SK-N-SH (cell line): ENCODE results near the gene MPP3. TPM values are rescaled to one million over a fixed set of nuclear protein-coding genes. Genes with fewer than 3 reads are reported as not detected.

Experiments
- CTCF ChIA-PET: fragments of 300-600, 350-600 bp; formaldehyde crosslinking; extraction: SDS; loops from one replicate; lab custom pipeline; 2021; lab: Yijun Ruan, JAX
- POLR2A ChIA-PET: fragments of 350-600 bp; sonication (Branson Sonifier 250); formaldehyde crosslinking; extraction: SDS; loops from one replicate; lab custom pipeline; 2020; ENCODE audit warnings: antibody characterized with exemption, inconsistent platforms; lab: Yijun Ruan, JAX
- DNase-seq: peaks from one replicate; pipeline ENCODE4 v3.0.0; 2012
- H2AFZ ChIP-seq: fragments of 200-600 bp; sonication (generic); 2 replicates; pipeline ENCODE4 v1.8.1; 2016; ENCODE audit warnings: antibody characterized with exemption, mild to moderate bottlenecking, low read depth
- H3F3A ChIP-seq: fragments of 200-600 bp; sonication (generic); replicated peaks from 2 replicates; pipeline ENCODE3; 2016; ENCODE audit warnings: antibody characterized with exemption, mild to moderate bottlenecking; ENCODE audit not compliant: insufficient read depth
- H3K27ac ChIP-seq, 2 experiments: fragments of 200-500 bp in 1 of 2; fragments of 200-600 bp in 1 of 2; sonication (Bioruptor generic) in 1 of 2; sonication (generic), shearing (Covaris generic) in 1 of 2; 2 replicates each; pipeline versions ENCODE4 v1.5.1 to v1.6.1; 2014 to 2016; ENCODE audit warnings: low read depth in 2 of 2, inconsistent platforms in 1 of 2, low read length in 1 of 2, mild to moderate bottlenecking in 1 of 2, mixed read lengths in 1 of 2
- H3K27me3 ChIP-seq: fragments of 200-600 bp; sonication (generic), shearing (Covaris generic); 2 replicates; pipeline ENCODE4 v1.6.1; 2016; ENCODE audit warnings: mixed run types; ENCODE audit not compliant: insufficient read depth
- H3K36me3 ChIP-seq, 2 experiments: fragments of 200-500 bp in 1 of 2; fragments of 200-600 bp in 1 of 2; sonication (Bioruptor generic) in 1 of 2; sonication (generic) in 1 of 2; replicated peaks in 1 of 2; 2 replicates each; pipeline versions ENCODE3 to v1.5.1; 2014 to 2016; ENCODE audit warnings: low read length in 1 of 2, mild to moderate bottlenecking in 1 of 2; ENCODE audit not compliant: insufficient read depth in 2 of 2, control insufficient read depth in 1 of 2
- H3K4me1 ChIP-seq, 2 experiments: fragments of 200-500 bp in 1 of 2; fragments of 200-600 bp in 1 of 2; sonication (Bioruptor generic) in 1 of 2; sonication (generic), shearing (Covaris generic) in 1 of 2; 2 replicates each; pipeline versions ENCODE4 v1.5.1 to v1.6.1; 2014 to 2016; ENCODE audit warnings: low read depth in 1 of 2, low read length in 1 of 2, mixed run types in 1 of 2; ENCODE audit not compliant: insufficient read depth in 2 of 2, control insufficient read depth in 1 of 2
- H3K4me2 ChIP-seq: fragments of 200-600 bp; sonication (generic), shearing (Covaris generic); 2 replicates; pipeline ENCODE4 v1.6.1; 2017; ENCODE audit warnings: mixed run types
- H3K4me3 ChIP-seq, 2 experiments: fragments of 200-500 bp in 1 of 2; fragments of 200-600 bp in 1 of 2; sonication (Bioruptor generic) in 1 of 2; sonication (generic), shearing (Covaris generic) in 1 of 2; 2 replicates each; pipeline versions ENCODE4 v1.5.1 to v1.8.1; 2014 to 2016; ENCODE audit warnings: low read depth in 2 of 2, inconsistent platforms in 1 of 2, low read length in 1 of 2, mild to moderate bottlenecking in 1 of 2, mixed read lengths in 1 of 2, moderate library complexity in 1 of 2
- H3K79me2 ChIP-seq: fragments of 200-600 bp; sonication (generic); 2 replicates; pipeline ENCODE4 v1.8.1; 2017; ENCODE audit warnings: mild to moderate bottlenecking; ENCODE audit not compliant: insufficient read depth
- H3K9ac ChIP-seq: fragments of 200-600 bp; sonication (generic); 2 replicates; pipeline ENCODE4 v1.6.1; 2017; ENCODE audit warnings: mixed run types
- H3K9me2 ChIP-seq: fragments of 200-600 bp; sonication (generic); 2 replicates; pipeline ENCODE4 v1.6.1; 2017; ENCODE audit warnings: mixed run types
- H3K9me3 ChIP-seq: fragments of 200-600 bp; sonication (generic); 2 replicates; pipeline ENCODE4 v1.6.1; 2017; ENCODE audit warnings: mixed run types, mild to moderate bottlenecking, moderate library complexity
- H4K20me1 ChIP-seq: fragments of 200-600 bp; sonication (generic); 2 replicates; pipeline ENCODE4 v1.6.1; 2017; ENCODE audit warnings: mild to moderate bottlenecking, mixed run types; ENCODE audit not compliant: insufficient read depth
- FOSL2 ChIP-seq: IDR thresholded peaks from 2 replicates; pipeline ENCODE4 v1.4.0; 2012; ENCODE audit warnings: low read depth, mild to moderate bottlenecking, moderate library complexity, borderline replicate concordance
- FOXJ3 ChIP-seq: sonication (generic); formaldehyde crosslinking; IDR thresholded peaks from 2 replicates; pipeline ENCODE4 v1.5.1; 2020; ENCODE audit warnings: mild to moderate bottlenecking, missing genetic modification reagents
- FOXM1 ChIP-seq: IDR thresholded peaks from 2 replicates; pipeline ENCODE4 v1.4.0; 2012; ENCODE audit warnings: low read depth, mild to moderate bottlenecking
- JUND ChIP-seq: IDR thresholded peaks from 2 replicates; pipeline ENCODE4 v1.4.0; 2012
- NFIC ChIP-seq: IDR thresholded peaks from 2 replicates; pipeline ENCODE4 v1.4.0; 2012; ENCODE audit warnings: borderline replicate concordance
- POLR2AphosphoS5 ChIP-seq: IDR thresholded peaks from 2 replicates; pipeline ENCODE4 v1.6.1; 2012; ENCODE audit warnings: low read depth, low read length
- RAD21 ChIP-seq: IDR thresholded peaks from 2 replicates; pipeline ENCODE4 v1.6.1; 2012; ENCODE audit warnings: mild to moderate bottlenecking, low read length
- REST ChIP-seq: IDR thresholded peaks from 2 replicates; pipeline ENCODE4 v1.6.1; 2012; ENCODE audit warnings: mild to moderate bottlenecking, low read depth, low read length, moderate library complexity
- RFX5 ChIP-seq: IDR thresholded peaks from 2 replicates; pipeline ENCODE4 v1.6.1; 2012; ENCODE audit warnings: mild to moderate bottlenecking, improper control_type of control experiment, low read length
- RXRA ChIP-seq: IDR thresholded peaks from 2 replicates; pipeline ENCODE4 v1.4.0; 2012; ENCODE audit warnings: low read depth, mild to moderate bottlenecking, borderline replicate concordance
- SIN3A ChIP-seq: IDR thresholded peaks from 2 replicates; pipeline ENCODE4 v1.6.1; 2012; ENCODE audit warnings: low read depth, mild to moderate bottlenecking, low read length, moderate library complexity, borderline replicate concordance
- SMC3 ChIP-seq: IDR thresholded peaks from 2 replicates; pipeline ENCODE4 v1.6.1; 2012; ENCODE audit warnings: low read depth, low read length, improper control_type of control experiment
- TAF1 ChIP-seq: IDR thresholded peaks from 2 replicates; pipeline ENCODE4 v1.6.1; 2012; ENCODE audit warnings: low read depth, mild to moderate bottlenecking, low read length, moderate library complexity, borderline replicate concordance
- TEAD4 ChIP-seq: IDR thresholded peaks from 2 replicates; pipeline ENCODE4 v1.4.0; 2012; ENCODE audit warnings: mild to moderate bottlenecking, borderline replicate concordance; ENCODE audit not compliant: insufficient read depth
- YY1 ChIP-seq: IDR thresholded peaks from 2 replicates; pipeline ENCODE4 v1.4.0; 2012; ENCODE audit warnings: low read depth, mild to moderate bottlenecking
- WGBS: methylation state at CpG from one replicate; pipeline ENCODE4 v1.1.6; 2017; ENCODE audit warnings: low lambda C conversion rate; 5-methylcytosine and 5-hydroxymethylcytosine counted together
- polyA plus RNA-seq, 3 experiments: library from polyadenylated mRNA; depleted of rRNA; stranded (reverse); fragments of >200 nt; gene quantifications; 2 replicates each; pipeline ENCODE4 v1.2.3, GENCODE V29; 2012
- TF ChIP-seq, protein P1 (sequence below): IDR thresholded peaks from 2 replicates; pipeline ENCODE4 v1.4.0; 2012; ENCODE audit warnings: low read depth, borderline replicate concordance
- TF ChIP-seq, protein P2 (sequence below): IDR thresholded peaks from 2 replicates; pipeline ENCODE4 v1.4.0; 2012; ENCODE audit warnings: low read depth
- TF ChIP-seq, protein P3 (sequence below): fragments of 200-600 bp; sonication (generic); IDR thresholded peaks from 2 replicates; pipeline ENCODE4 v1.6.1; 2017; ENCODE audit warnings: antibody characterized with exemption, mild to moderate bottlenecking, moderate library complexity

Gene MPP3
- polyA plus RNA-seq, 1 of the 3 experiments (the other 2 are of a cell fraction) = 14.1 TPM

DNA sequence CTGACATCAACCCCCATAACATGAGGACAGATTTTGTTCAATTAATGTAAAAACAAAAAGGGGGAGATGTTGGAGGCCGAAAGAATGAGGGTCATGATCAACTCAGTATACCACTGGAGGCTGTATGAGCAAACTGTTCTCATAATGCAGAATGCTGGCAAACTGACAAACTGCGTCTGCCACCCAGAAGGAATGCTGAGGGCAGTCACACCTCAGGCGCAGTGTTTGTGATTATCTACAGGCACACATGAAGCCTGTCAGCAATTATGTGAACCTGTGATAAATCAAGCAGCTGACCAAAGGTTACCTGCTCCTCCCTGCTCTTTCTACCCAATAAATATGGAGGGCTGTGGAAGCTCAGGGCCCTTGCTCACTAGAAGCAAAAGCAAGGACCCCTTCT, 41.3 kb upstream of the MPP3 start:
- H3K4me2 ChIP-seq = no peak overlapping the region
- H3K9ac ChIP-seq = no peak overlapping the region
- TF ChIP-seq, protein P1, sequence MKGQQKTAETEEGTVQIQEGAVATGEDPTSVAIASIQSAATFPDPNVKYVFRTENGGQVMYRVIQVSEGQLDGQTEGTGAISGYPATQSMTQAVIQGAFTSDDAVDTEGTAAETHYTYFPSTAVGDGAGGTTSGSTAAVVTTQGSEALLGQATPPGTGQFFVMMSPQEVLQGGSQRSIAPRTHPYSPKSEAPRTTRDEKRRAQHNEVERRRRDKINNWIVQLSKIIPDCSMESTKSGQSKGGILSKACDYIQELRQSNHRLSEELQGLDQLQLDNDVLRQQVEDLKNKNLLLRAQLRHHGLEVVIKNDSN = no peak
- TF ChIP-seq FOSL2 (no peak), YY1 (no peak), JUND (no peak), SMC3 (no peak), RAD21 (no peak), RXRA (no peak), REST (no peak), RFX5 (no peak), FOXM1 (no peak), NFIC (no peak), TEAD4 (no peak), POLR2AphosphoS5 (no peak), TAF1 (no peak), SIN3A (no peak), FOXJ3 (CRISPR knock-in tag) (no peak)
- TF ChIP-seq, protein P2, sequence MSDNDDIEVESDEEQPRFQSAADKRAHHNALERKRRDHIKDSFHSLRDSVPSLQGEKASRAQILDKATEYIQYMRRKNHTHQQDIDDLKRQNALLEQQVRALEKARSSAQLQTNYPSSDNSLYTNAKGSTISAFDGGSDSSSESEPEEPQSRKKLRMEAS = no peak
- TF ChIP-seq, protein P3, sequence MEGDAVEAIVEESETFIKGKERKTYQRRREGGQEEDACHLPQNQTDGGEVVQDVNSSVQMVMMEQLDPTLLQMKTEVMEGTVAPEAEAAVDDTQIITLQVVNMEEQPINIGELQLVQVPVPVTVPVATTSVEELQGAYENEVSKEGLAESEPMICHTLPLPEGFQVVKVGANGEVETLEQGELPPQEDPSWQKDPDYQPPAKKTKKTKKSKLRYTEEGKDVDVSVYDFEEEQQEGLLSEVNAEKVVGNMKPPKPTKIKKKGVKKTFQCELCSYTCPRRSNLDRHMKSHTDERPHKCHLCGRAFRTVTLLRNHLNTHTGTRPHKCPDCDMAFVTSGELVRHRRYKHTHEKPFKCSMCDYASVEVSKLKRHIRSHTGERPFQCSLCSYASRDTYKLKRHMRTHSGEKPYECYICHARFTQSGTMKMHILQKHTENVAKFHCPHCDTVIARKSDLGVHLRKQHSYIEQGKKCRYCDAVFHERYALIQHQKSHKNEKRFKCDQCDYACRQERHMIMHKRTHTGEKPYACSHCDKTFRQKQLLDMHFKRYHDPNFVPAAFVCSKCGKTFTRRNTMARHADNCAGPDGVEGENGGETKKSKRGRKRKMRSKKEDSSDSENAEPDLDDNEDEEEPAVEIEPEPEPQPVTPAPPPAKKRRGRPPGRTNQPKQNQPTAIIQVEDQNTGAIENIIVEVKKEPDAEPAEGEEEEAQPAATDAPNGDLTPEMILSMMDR = no peak
- no peak overlapping the region for H2AFZ ChIP-seq
- H3K4me3 ChIP-seq = no peak overlapping the region
- no peaks in the 10 kb centered on the region for H4K20me1 ChIP-seq
- POLR2A ChIA-PET = no interaction called here
- no peaks in the 10 kb centered on the region for H3K27me3 ChIP-seq
- peaks cover 0 to 2% of the 10 kb centered on the region in 2 experiments; a peak in 1 of 4 replicates for H3K4me1 ChIP-seq
- H3K9me2 ChIP-seq = no peaks in the 10 kb centered on the region
- H3K27ac ChIP-seq = no peak overlapping the region
- no peaks in the 10 kb centered on the region for H3K36me3 ChIP-seq
- no peaks in the 10 kb centered on the region for H3F3A ChIP-seq
- 71% methylated on average over 3 of the region's 3 CpGs for WGBS
- no peaks in the 10 kb centered on the region for H3K79me2 ChIP-seq
- H3K9me3 ChIP-seq = no peaks in the 10 kb centered on the region
- CTCF ChIA-PET = interaction anchor here (10.0 kb wide), 1 partner anchor 25 kb away, joined by 344 read pairs; the partner anchor contains the start of gene MPP2
- no peak for DNase-seq
